ENCODE data around the gene ZDHHC9. TPM values are rescaled to one million over a fixed set of nuclear protein-coding genes. Genes with fewer than 3 reads are reported as not detected.
A peak's percentile ranks its signal among the peaks of the same experiment; 100 is the strongest.

ZDHHC9 gene
- total RNA-seq, 1 donor = 2.7 TPM

- peaks cover 76% of the 10 kb centered on the region for H3K4me1 ChIP-seq (ENCODE audit: insufficient read depth, low read length)
- H3K4me3 ChIP-seq (ENCODE audit: low read length) = peak overlapping the region; percentile 52
- H3K27me3 ChIP-seq (ENCODE audit: insufficient read depth, low read length) = no peaks in the 10 kb centered on the region
- no peaks in the 10 kb centered on the region for H3K9me3 ChIP-seq (ENCODE audit: low read depth, low read length)
Observed at GRCh38 chrX:129783291-129783713, 60.4 kb downstream of the ZDHHC9 start.

- Histone ChIP-seq H3K9me3 (ENCODE audit: low read depth, low read length) (no peaks in the 10 kb centered on the region), H3K4me1 (ENCODE audit: insufficient read depth, low read length) (peaks cover 80% of the 10 kb centered on the region), H3K27me3 (ENCODE audit: insufficient read depth, low read length) (no peaks in the 10 kb centered on the region), H3K4me3 (ENCODE audit: low read length) (peak overlapping the region; percentile 52)
Observed at GRCh38 chrX:129782706-129783105, 61.0 kb downstream of the ZDHHC9 start.

DNA sequence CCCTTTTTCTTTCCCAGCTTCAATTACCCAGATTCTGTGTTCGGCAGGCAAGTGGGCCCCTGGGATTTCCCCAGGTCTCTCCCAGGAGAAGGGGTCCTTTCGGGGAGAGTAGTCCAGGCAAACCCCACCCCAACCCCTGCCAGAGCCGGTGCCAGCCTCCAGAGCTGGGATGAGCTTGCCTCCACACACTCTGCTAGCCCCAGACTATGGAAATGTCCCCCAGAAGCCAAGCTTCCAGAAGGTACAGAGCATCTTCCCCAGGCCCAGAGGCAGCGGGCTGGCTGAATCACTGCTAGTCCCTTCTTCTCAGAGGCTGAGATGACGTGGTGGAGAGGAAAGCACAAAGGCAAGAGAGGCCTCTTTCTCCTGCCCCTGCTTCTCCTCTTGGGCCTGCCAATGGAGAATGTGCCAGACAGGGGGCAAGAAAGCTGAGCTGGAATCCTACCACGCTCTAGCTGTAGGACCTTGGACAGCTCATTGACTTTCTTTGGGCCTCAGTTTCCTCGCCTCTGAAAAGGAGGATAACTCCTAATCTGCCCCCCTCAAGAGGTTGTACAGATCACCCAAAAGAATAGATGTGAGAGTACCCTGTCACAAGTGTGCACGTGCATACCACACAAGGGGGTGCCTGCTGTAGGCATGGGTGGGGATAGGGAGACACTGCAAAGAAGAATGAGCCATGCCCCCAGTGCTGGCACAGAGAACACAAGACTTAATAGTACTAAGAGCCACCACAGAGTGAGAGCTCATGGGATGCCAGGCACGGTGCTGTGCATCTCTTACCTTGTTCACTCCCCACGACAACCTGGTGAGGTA lies 61.8 kb downstream of the ZDHHC9 start:
- Histone ChIP-seq H3K27me3 (ENCODE audit: insufficient read depth, low read length) (no peaks in the 10 kb centered on the region), H3K4me3 (ENCODE audit: low read length) (peak overlapping the region; percentile 52), H3K4me1 (ENCODE audit: insufficient read depth, low read length) (peaks cover 78% of the 10 kb centered on the region), H3K9me3 (ENCODE audit: low read depth, low read length) (no peaks in the 10 kb centered on the region)

DNA sequence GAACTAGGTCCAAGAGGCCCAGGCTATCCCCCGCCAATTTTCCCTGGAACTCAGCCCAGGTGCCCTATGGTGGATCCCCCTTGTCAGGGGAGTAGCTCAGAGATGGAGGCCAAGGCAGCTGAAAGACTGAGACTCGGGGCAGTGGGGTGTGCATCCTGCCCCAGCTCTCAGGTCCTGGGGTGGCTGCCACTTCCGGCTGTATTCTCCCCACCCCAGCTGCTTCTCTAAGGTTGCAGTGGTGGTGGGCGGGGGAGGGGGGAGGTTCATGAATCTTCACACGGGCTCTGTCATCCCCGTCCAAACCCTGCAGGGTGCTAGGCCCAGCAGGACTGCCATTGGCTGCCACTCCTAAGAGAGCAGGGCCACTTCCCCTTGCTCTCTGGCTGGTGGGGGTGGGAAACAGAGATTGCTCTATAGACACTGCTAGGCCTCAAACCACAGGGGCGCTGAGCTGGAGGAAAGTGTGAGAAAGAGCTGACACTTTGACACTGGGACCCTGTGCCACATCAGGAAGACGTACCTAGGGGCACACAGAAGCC lies 62.5 kb downstream of the ZDHHC9 start:
- Histone ChIP-seq H3K4me1 (ENCODE audit: insufficient read depth, low read length) (peaks cover 78% of the 10 kb centered on the region), H3K4me3 (ENCODE audit: low read length) (peak overlapping the region; percentile 91), H3K27me3 (ENCODE audit: insufficient read depth, low read length) (no peaks in the 10 kb centered on the region), H3K9me3 (ENCODE audit: low read depth, low read length) (no peaks in the 10 kb centered on the region)

DNA sequence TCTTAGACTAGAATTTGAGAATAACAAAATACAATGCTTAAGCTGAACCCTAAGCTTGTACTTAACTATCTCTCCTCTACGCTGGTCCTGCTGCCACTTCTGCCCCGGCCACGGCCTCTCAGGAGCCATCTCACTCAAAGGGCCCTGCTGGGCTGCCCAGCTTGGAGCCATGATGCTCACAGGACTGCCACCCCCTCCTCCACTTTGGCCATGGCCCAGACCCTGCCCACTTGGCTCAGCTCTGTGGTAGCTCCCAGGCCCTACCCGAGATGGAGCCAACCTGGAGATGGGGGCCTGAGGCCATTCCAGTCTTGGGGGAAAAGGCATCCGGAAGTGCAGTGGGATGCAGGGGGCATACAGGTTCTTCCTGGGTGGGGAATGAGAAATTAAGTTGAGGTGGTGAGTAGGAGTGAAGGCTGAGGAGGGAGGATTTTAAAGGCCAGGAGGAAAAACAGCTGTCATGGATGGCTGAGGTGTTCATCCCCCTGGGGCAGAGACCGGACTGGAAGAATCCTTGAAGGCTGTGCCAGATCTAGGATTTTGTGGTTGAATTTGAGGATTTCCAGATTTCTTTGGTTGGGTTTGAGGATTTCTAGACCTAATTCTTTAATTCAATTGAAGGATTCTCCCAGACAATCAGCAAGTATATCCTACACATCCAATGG lies 63.1 kb downstream of the ZDHHC9 start:
- H3K9me3 ChIP-seq (ENCODE audit: low read depth, low read length) = no peaks in the 10 kb centered on the region
- H3K27me3 ChIP-seq (ENCODE audit: insufficient read depth, low read length) = no peaks in the 10 kb centered on the region
- peaks cover 78% of the 10 kb centered on the region for H3K4me1 ChIP-seq (ENCODE audit: insufficient read depth, low read length)
- peak overlapping the region; percentile 91 for H3K4me3 ChIP-seq (ENCODE audit: low read length)

GRCh38 chrX:129779747-129780146 lies 63.9 kb downstream of the ZDHHC9 start, which contains the start of gene SASH3:
TSS of gene SASH3 (plus strand) at chrX:129779949. CDS start at chrX:129780098, 149 bp downstream.
- Histone ChIP-seq H3K9me3 (ENCODE audit: low read depth, low read length) (no peaks in the 10 kb centered on the region), H3K4me3 (ENCODE audit: low read length) (peak within 1 kb of the TSS; percentile 91)

GRCh38 chrX:129779086-129779672 lies 64.5 kb downstream of the ZDHHC9 start:
- Histone ChIP-seq H3K9me3 (ENCODE audit: low read depth, low read length) (no peaks in the 10 kb centered on the region), H3K4me3 (ENCODE audit: low read length) (peak overlapping the region; percentile 91), H3K4me1 (ENCODE audit: insufficient read depth, low read length) (peaks cover 79% of the 10 kb centered on the region), H3K27me3 (ENCODE audit: insufficient read depth, low read length) (no peaks in the 10 kb centered on the region)

More at GRCh38 chrX:129779747-129780146, 63.9 kb downstream of the ZDHHC9 start, which contains the start of gene SASH3:
- H3K4me1 ChIP-seq (ENCODE audit: insufficient read depth, low read length) = peaks cover 79% of the 10 kb centered on the region
- no peaks in the 10 kb centered on the region for H3K27me3 ChIP-seq (ENCODE audit: insufficient read depth, low read length)

- Histone ChIP-seq H3K4me1 (ENCODE audit: insufficient read depth, low read length) (peaks cover 79% of the 10 kb centered on the region), H3K9me3 (ENCODE audit: low read depth, low read length) (no peaks in the 10 kb centered on the region), H3K27me3 (ENCODE audit: insufficient read depth, low read length) (no peaks in the 10 kb centered on the region), H3K4me3 (ENCODE audit: low read length) (peak overlapping the region; percentile 12)
Observed at GRCh38 chrX:129777218-129778030, 66.3 kb downstream of the ZDHHC9 start.

- H3K4me3 ChIP-seq (ENCODE audit: low read length) = no peak overlapping the region
- H3K27me3 ChIP-seq (ENCODE audit: insufficient read depth, low read length) = no peaks in the 10 kb centered on the region
- no peaks in the 10 kb centered on the region for H3K9me3 ChIP-seq (ENCODE audit: low read depth, low read length)
- H3K4me1 ChIP-seq (ENCODE audit: insufficient read depth, low read length) = peaks cover 98% of the 10 kb centered on the region
Observed at GRCh38 chrX:129773649-129774458, 69.8 kb downstream of the ZDHHC9 start.

GRCh38 chrX:129772796-129773431 lies 70.8 kb downstream of the ZDHHC9 start:
- H3K9me3 ChIP-seq (ENCODE audit: low read depth, low read length) = no peaks in the 10 kb centered on the region
- no peaks in the 10 kb centered on the region for H3K27me3 ChIP-seq (ENCODE audit: insufficient read depth, low read length)
- no peak overlapping the region for H3K4me3 ChIP-seq (ENCODE audit: low read length)
- peaks cover 98% of the 10 kb centered on the region for H3K4me1 ChIP-seq (ENCODE audit: insufficient read depth, low read length)

- H3K27me3 ChIP-seq (ENCODE audit: insufficient read depth, low read length) = no peaks in the 10 kb centered on the region
- H3K9me3 ChIP-seq (ENCODE audit: low read depth, low read length) = no peaks in the 10 kb centered on the region
- no peak overlapping the region for H3K4me3 ChIP-seq (ENCODE audit: low read length)
- peaks cover 94% of the 10 kb centered on the region for H3K4me1 ChIP-seq (ENCODE audit: insufficient read depth, low read length)
Observed at GRCh38 chrX:129771266-129771995, 72.3 kb downstream of the ZDHHC9 start.

- H3K4me3 ChIP-seq (ENCODE audit: low read length) = no peak overlapping the region
- H3K27me3 ChIP-seq (ENCODE audit: insufficient read depth, low read length) = no peaks in the 10 kb centered on the region
- no peaks in the 10 kb centered on the region for H3K9me3 ChIP-seq (ENCODE audit: low read depth, low read length)
- H3K4me1 ChIP-seq (ENCODE audit: insufficient read depth, low read length) = peaks cover 76% of the 10 kb centered on the region
Observed at GRCh38 chrX:129769467-129770154, 74.1 kb downstream of the ZDHHC9 start.
